GM21576 (cell line): ENCODE results near the gene HSD17B2.
"Not testable (repeated sequence)": the region's sequence is repeated elsewhere in the genome, so short reads cannot be mapped to it uniquely, and the experiment has no call there.

Experiments
- ATAC-seq: cut with Tn5 transposase; IDR thresholded peaks from one replicate; pipeline ENCODE4 v1.9.1; 2021; ENCODE audit warnings: mild to moderate bottlenecking, moderate library complexity; ENCODE audit not compliant: unreplicated experiment

HSD17B2 gene

GRCh38 chr16:82074019-82074558, 39.0 kb downstream of the HSD17B2 start:
- ATAC-seq = no peak

- ATAC-seq = no peak
These were observed 43.1 kb downstream of the HSD17B2 start for GRCh38 chr16:82078125-82078524.

DNA sequence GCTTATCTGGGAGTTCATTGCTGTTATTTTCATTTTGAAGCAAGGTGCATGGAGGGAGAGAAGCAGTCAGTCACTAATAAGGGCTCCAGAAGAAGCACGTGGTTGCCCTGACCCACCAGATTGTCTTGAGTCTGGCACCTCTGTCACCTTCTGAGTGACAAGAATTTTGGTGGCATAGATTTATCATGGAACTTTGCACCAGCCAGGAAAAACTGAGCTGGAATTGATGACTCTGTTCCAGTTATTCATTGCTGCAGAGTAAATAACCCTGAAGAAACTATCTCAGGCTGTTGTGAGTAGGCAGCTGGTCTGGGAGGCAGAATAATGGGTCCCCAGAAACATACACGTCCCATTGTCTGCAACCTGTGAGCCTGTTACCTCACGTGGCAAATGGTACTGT, 44.8 kb downstream of the HSD17B2 start:
- ATAC-seq = no peak

- no peak for ATAC-seq
These were observed 46.2 kb downstream of the HSD17B2 start for GRCh38 chr16:82081264-82081663.

DNA sequence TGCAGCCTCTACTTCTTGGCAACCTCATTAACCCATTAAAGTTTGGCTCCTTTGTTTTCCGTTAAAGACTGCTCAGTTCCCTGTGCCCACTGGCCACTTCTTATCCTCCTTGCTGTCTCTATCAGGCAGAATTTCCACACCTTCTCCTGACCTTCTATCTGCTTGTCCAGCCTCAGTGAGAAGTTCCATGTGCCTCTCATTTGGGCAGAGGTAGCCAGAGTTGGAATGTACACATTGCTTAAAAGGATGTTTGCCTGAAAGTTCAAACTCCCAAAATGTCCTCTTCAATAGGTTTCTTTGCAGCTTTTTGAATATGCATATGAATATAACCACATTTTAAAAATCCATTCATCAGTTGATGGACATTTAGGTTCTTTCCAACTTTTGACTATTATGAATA, 47.0 kb downstream of the HSD17B2 start:
- no peak for ATAC-seq

- no peak for ATAC-seq
These were observed 47.6 kb downstream of the HSD17B2 start for GRCh38 chr16:82082543-82083244.

- ATAC-seq = no peak
These were observed 48.8 kb downstream of the HSD17B2 start for GRCh38 chr16:82083710-82084353.

DNA sequence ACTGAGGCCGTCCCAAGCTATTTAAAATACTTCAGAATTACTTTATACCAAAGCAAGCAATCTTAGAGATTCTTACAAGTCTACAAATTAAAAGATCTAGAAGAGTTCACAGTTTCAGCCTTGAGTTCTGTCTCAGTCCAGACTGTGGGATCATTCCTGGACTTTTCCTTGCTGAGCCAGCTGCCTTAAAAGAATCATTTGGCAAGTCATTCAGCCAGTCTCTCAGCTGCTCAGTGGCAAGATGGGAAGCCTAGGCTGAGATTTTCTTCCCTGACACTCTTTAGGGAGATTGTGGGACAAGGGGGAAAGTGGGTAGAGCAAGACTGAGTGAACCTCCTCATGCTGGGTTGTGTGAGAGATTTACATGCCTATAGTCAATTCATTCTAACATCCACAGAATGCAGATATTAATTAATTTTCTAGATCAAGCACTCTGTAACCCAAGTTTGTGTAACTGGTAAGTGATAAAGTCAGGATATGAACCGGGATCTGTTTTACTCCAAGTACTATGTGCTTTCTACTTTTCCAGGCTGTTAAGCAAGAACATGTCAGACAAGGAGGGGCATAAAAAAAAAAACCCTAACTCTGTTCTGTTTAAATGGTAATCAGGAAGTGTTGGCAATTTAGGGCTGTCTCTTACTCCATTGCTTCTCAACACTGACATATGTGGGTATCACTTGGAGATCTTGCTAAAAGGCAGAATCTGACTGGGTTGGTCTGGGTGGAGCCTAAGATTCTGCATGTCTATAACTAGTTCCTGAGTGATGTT, 50.1 kb downstream of the HSD17B2 start:
- ATAC-seq = no peak

GRCh38 chr16:82088483-82088882, 53.4 kb downstream of the HSD17B2 start:
- ATAC-seq = no peak

- ATAC-seq = no peak
These were observed 56.2 kb downstream of the HSD17B2 start for GRCh38 chr16:82091241-82091640.

DNA sequence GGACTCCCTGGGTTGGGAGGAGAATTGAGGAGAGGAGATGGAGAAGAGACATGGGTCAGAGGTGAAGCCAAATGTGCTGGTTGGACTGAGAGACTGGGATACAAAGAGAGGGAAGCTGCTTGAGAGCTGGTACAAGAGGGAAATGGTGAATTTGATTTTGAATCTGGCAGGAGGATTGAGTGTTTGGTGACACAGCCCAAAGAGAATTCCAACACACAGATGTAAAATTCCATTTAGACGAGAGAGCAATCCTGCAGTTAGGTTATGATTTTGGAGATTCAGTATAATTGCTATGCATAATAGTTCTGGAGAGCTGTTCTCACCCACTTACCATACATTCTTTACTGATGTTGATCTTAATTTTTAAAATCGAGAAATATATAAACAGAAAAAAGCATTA, 57.7 kb downstream of the HSD17B2 start:
- no peak for ATAC-seq

DNA sequence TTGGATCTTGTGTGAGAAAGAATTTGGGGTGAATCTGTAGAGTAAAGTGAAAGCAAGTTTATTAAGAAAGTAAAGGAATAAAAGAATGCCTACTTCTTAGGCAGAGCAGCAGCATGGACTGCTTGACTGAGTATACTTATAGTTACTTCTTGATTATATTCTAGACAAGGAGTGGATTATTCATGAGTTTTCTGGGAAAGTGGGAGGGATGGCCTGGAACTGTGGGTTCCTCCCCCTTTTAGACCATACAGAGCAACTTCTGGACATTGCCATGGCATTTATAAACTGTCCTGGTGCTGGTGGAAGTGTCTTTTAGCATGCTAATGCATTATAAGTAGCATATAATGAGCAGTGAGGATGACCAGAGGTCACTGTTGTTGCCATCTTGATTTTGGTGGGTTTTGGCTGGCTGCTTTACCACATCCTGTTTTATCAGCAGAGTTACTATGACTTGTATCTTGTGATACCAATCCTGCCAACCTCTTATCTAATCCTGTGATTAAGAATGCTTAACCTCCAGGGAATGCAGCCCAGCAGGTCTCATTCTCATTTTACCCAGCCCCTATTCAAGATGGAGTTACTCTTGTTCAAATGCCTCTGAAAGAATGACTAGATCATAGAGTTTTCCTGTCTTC, 58.7 kb downstream of the HSD17B2 start:
- ATAC-seq = no peak

DNA sequence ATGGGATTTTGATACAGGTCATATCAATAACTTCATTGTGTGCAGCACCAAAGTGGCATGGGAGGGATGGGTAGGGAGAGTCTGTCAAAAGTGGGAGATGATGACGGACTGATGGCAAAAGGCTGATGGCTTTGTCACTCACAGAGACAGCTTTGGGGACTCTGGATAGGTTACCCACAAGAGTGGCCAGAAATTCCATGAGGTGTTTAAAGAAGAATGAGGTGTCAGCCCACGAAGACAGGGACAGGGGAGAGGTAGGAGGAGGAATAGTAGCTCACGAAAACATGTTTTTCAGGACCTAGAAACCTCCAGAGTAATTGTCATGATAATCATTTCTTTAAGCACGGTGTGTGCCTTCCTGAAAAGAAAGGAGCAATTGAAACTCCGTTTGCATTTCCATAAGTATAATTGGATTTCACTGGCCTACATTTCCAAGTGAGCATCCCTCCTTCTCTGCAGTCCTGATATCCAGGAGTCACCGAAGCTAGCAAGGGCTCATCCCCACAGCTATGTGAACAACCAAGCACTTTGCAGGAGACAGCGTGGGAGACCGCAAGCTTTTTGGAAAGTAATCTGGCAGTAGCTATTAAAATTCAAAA, 60.0 kb downstream of the HSD17B2 start:
- ATAC-seq = no peak

- ATAC-seq = no peak
These were observed 61.6 kb downstream of the HSD17B2 start for GRCh38 chr16:82096641-82097040.

- no peak for ATAC-seq
These were observed 70.1 kb downstream of the HSD17B2 start for GRCh38 chr16:82105107-82105506.

DNA sequence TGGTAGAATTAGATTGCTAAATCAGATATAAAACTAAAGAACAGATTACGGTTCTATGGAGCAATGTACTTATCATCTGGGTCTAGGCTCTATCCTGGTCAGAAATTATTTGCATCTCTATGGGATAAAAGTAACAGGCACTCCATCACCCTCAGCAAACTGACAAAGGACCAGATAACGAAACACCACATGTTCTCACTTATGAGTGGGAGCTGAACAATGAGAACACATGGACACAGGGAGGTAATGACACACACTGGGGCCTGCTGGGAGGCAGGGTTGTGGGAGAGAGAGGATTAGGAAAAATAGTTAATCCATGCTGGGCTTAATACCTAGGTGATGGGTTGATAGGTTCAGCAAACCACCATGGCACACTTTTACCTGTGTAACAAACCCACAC, 73.0 kb downstream of the HSD17B2 start:
- ATAC-seq = no peak

GRCh38 chr16:82108774-82109173, 73.7 kb downstream of the HSD17B2 start:
- ATAC-seq = no peak

- ATAC-seq = not testable (repeated sequence)
These were observed 74.2 kb downstream of the HSD17B2 start for GRCh38 chr16:82109266-82109665.

DNA sequence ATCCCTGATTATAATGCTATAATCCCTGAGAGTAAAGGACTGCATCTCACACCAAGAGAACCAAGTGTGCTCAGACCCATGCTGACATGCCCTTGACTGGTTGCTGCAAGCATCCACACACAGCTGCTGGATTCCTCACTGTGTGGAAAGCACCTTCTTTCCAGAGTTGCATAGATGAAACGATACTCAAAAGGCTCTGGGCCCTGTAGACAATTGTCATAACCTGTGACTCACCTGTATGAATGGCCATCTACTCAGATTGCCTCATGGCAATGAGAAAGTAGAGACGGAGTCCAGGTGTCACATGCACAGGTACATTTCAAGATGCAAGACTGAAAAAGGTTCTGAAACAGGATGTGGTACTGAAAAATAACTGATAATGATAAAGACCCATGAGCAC, 76.9 kb downstream of the HSD17B2 start:
- ATAC-seq = no peak

DNA sequence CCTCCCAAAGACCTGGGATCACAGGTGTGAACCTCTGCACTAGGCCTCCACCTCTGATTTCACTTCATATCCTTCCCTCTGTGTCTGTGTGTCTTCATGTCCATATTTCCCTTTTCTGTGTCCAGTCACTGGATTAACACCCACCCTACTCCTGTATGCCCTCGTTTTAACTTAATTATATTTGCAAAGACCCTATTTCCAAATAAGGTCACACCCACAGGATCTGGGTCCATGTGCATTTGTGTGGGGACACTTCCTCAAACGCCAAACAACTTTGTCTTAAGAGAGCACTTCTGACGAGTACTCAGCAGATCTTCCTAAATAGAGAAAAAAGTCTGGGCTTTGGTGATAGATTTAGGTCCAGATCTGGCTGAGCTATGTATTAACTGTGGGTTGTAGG, 78.7 kb downstream of the HSD17B2 start:
- ATAC-seq = no peak

DNA sequence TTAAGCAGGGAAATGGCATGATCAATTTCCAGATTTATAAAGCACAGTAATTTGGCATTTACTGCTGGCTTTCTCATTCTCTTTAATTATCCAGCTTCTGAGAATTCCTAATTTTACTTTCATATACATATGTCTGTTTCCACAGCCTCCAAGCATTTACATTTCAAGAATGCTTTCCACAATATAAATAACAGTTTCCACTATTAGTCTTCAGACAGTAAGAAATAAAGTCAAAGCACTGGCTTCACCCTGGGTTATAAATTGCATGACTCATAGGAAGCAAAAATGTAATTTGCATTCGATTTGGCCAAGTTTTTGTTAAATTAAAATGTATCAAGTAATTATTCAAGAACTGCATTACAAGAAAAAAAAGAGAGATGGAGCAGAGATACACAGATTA, 81.5 kb downstream of the HSD17B2 start:
- no peak for ATAC-seq
